ENCODE data around the gene WASF2.

The WASF2 gene

GRCh38 chr1:27505420-27505680 is 15.4 kb upstream of the WASF2 start:
- TF ChIP-seq USF1 (IDR thresholded peaks at IDR 0.05): no peak
- no peak for TF ChIP-seq TEAD4 (IDR thresholded peaks at IDR 0.05)
- no peak for TF ChIP-seq NFIC (IDR thresholded peaks at IDR 0.05)

GRCh38 chr1:27504588-27505419 is 14.8 kb upstream of the WASF2 start:
- TF ChIP-seq USF1 (IDR thresholded peaks at IDR 0.05): no peak
- TF ChIP-seq TEAD4 (IDR thresholded peaks at IDR 0.05): no peak
- no peak for TF ChIP-seq CREB1 (IDR thresholded peaks at IDR 0.05; ENCODE audit: low read depth)
- TF ChIP-seq REST (IDR thresholded peaks at IDR 0.05; ENCODE audit: low read depth): no peak
- no peak for TF ChIP-seq TCF12 (IDR thresholded peaks at IDR 0.05; ENCODE audit: low read depth)
- TF ChIP-seq ZBTB7A (IDR thresholded peaks at IDR 0.05; ENCODE audit: low read depth): no peak
- TF ChIP-seq TAF1 (IDR thresholded peaks at IDR 0.05; ENCODE audit: low read depth): no peak
- no peak for TF ChIP-seq EP300 (IDR thresholded peaks at IDR 0.05; ENCODE audit: borderline replicate concordance)
- TF ChIP-seq FOXM1 (IDR thresholded peaks at IDR 0.05; ENCODE audit: borderline replicate concordance, low read depth): no peak
- no peak for TF ChIP-seq RAD21 (IDR thresholded peaks at IDR 0.05; ENCODE audit: low read depth)
- TF ChIP-seq EGR1 (IDR thresholded peaks at IDR 0.05): no peak
- TF ChIP-seq NFIC (IDR thresholded peaks at IDR 0.05): no peak
- TF ChIP-seq MAX (IDR thresholded peaks at IDR 0.05): no peak
- no peak for TF ChIP-seq CEBPB (IDR thresholded peaks at IDR 0.05)
- no peak for TF ChIP-seq YY1 (IDR thresholded peaks at IDR 0.05; ENCODE audit: low read depth)

GRCh38 chr1:27503844-27504587 is 14.0 kb upstream of the WASF2 start:
- TF ChIP-seq FOXM1 (IDR thresholded peaks at IDR 0.05; ENCODE audit: borderline replicate concordance, low read depth) (no peak), TCF12 (IDR thresholded peaks at IDR 0.05; ENCODE audit: low read depth) (no peak)

- TF ChIP-seq EP300 (IDR thresholded peaks at IDR 0.05; ENCODE audit: borderline replicate concordance): no peak
- no peak for TF ChIP-seq FOXM1 (IDR thresholded peaks at IDR 0.05; ENCODE audit: borderline replicate concordance, low read depth)
- no peak for TF ChIP-seq RAD21 (IDR thresholded peaks at IDR 0.05; ENCODE audit: low read depth)
- no peak for TF ChIP-seq EGR1 (IDR thresholded peaks at IDR 0.05)
- no peak for TF ChIP-seq USF1 (IDR thresholded peaks at IDR 0.05)
- no peak for TF ChIP-seq ZBTB7A (IDR thresholded peaks at IDR 0.05; ENCODE audit: low read depth)
- no peak for TF ChIP-seq REST (IDR thresholded peaks at IDR 0.05; ENCODE audit: low read depth)
- TF ChIP-seq MAX (IDR thresholded peaks at IDR 0.05): no peak
- no peak for TF ChIP-seq TEAD4 (IDR thresholded peaks at IDR 0.05)
- no peak for TF ChIP-seq TCF12 (IDR thresholded peaks at IDR 0.05; ENCODE audit: low read depth)
- no peak for TF ChIP-seq CEBPB (IDR thresholded peaks at IDR 0.05)
- TF ChIP-seq NFIC (IDR thresholded peaks at IDR 0.05): no peak
- TF ChIP-seq TAF1 (IDR thresholded peaks at IDR 0.05; ENCODE audit: low read depth): no peak
- no peak for TF ChIP-seq YY1 (IDR thresholded peaks at IDR 0.05; ENCODE audit: low read depth)
- no peak for TF ChIP-seq CREB1 (IDR thresholded peaks at IDR 0.05; ENCODE audit: low read depth)
These were observed 13.1 kb upstream of the WASF2 start for GRCh38 chr1:27503033-27503432.

GRCh38 chr1:27499142-27499541 is 9.2 kb upstream of the WASF2 start:
- no peak for TF ChIP-seq USF1 (IDR thresholded peaks at IDR 0.05)
- no peak for TF ChIP-seq RAD21 (IDR thresholded peaks at IDR 0.05; ENCODE audit: low read depth)
- no peak for TF ChIP-seq EGR1 (IDR thresholded peaks at IDR 0.05)
- no peak for TF ChIP-seq FOXM1 (IDR thresholded peaks at IDR 0.05; ENCODE audit: borderline replicate concordance, low read depth)
- no peak for TF ChIP-seq TCF12 (IDR thresholded peaks at IDR 0.05; ENCODE audit: low read depth)
- TF ChIP-seq REST (IDR thresholded peaks at IDR 0.05; ENCODE audit: low read depth): no peak
- TF ChIP-seq CREB1 (IDR thresholded peaks at IDR 0.05; ENCODE audit: low read depth): no peak
- no peak for TF ChIP-seq TAF1 (IDR thresholded peaks at IDR 0.05; ENCODE audit: low read depth)
- no peak for TF ChIP-seq NFIC (IDR thresholded peaks at IDR 0.05)
- no peak for TF ChIP-seq YY1 (IDR thresholded peaks at IDR 0.05; ENCODE audit: low read depth)
- no peak for TF ChIP-seq ZBTB7A (IDR thresholded peaks at IDR 0.05; ENCODE audit: low read depth)
- TF ChIP-seq TEAD4 (IDR thresholded peaks at IDR 0.05): no peak
- TF ChIP-seq MAX (IDR thresholded peaks at IDR 0.05): no peak
- TF ChIP-seq EP300 (IDR thresholded peaks at IDR 0.05; ENCODE audit: borderline replicate concordance): no peak
- no peak for TF ChIP-seq CEBPB (IDR thresholded peaks at IDR 0.05)

Measured in Ishikawa (cell line).